ENCODE measurements around the gene ZNF148.

Gene ZNF148

GRCh38 chr3:125194061-125194848 is 180.9 kb downstream of the ZNF148 start:
- no peak for DNase-seq (ENCODE audit: low read depth in 1 of 2, low spot score in 1 of 2)

GRCh38 chr3:125192190-125193035 is 182.7 kb downstream of the ZNF148 start:
- DNase-seq (ENCODE audit: low read depth in 1 of 2, low spot score in 1 of 2) = no peak

GRCh38 chr3:125191730-125192129 is 183.4 kb downstream of the ZNF148 start:
- no peak for DNase-seq (ENCODE audit: low read depth in 1 of 2, low spot score in 1 of 2)

GRCh38 chr3:125191256-125191655 is 183.9 kb downstream of the ZNF148 start:
- DNase-seq (ENCODE audit: low read depth in 1 of 2, low spot score in 1 of 2) = no peak

GRCh38 chr3:125190786-125191185 is 184.3 kb downstream of the ZNF148 start:
- no peak for DNase-seq (ENCODE audit: low read depth in 1 of 2, low spot score in 1 of 2)

GRCh38 chr3:125189378-125190165 is 185.6 kb downstream of the ZNF148 start:
- DNase-seq (ENCODE audit: low read depth in 1 of 2, low spot score in 1 of 2) = no peak

GRCh38 chr3:125188955-125189354 is 186.2 kb downstream of the ZNF148 start:
- DNase-seq (ENCODE audit: low read depth in 1 of 2, low spot score in 1 of 2) = no peak

- no peak for DNase-seq (ENCODE audit: low read depth in 1 of 2, low spot score in 1 of 2)
Measured at GRCh38 chr3:125187599-125187910, 187.6 kb downstream of the ZNF148 start.

GRCh38 chr3:125186800-125187598 is 188.1 kb downstream of the ZNF148 start:
- no peak for DNase-seq (ENCODE audit: low read depth in 1 of 2, low spot score in 1 of 2)

- no peak for DNase-seq (ENCODE audit: low read depth in 1 of 2, low spot score in 1 of 2)
Measured at GRCh38 chr3:125186261-125186787, 188.8 kb downstream of the ZNF148 start.

- no peak for DNase-seq (ENCODE audit: low read depth in 1 of 2, low spot score in 1 of 2)
Measured at GRCh38 chr3:125185805-125186204, 189.3 kb downstream of the ZNF148 start.

- DNase-seq (ENCODE audit: low read depth in 1 of 2, low spot score in 1 of 2) = no peak
Measured at GRCh38 chr3:125179884-125180240, 195.3 kb downstream of the ZNF148 start.

GRCh38 chr3:125179143-125179883 is 195.8 kb downstream of the ZNF148 start:
- no peak for DNase-seq (ENCODE audit: low read depth in 1 of 2, low spot score in 1 of 2)

GRCh38 chr3:125177746-125178145 is 197.4 kb downstream of the ZNF148 start:
- no peak for DNase-seq (ENCODE audit: low read depth in 1 of 2, low spot score in 1 of 2)

Measured in stimulated activated CD4-positive, alpha-beta T cell treated with anti-CD3 and anti-CD28 coated beads, Interleukin-15, amount 100 ng/mL, for 1 hour (primary cell).